HG02623 (cell line): ENCODE measurements around the gene PLCD3.

ENCODE experiments used
- ATAC-seq: cut with Tn5 transposase; IDR thresholded peaks from one replicate; pipeline ENCODE4 v1.9.1; 2021; ENCODE audit warnings: moderate library complexity; ENCODE audit not compliant: unreplicated experiment

The PLCD3 gene

GRCh38 chr17:45149669-45150664 lies 17.7 kb upstream of the PLCD3 start:
- no peak for ATAC-seq

- ATAC-seq, result no peak
These were observed 16.8 kb upstream of the PLCD3 start for GRCh38 chr17:45149037-45149668.

- ATAC-seq, result peak; percentile 74
These were observed 16.1 kb upstream of the PLCD3 start, which contains the start of gene HEXIM1 for GRCh38 chr17:45148183-45149036. Gene HEXIM1 (plus strand): TSS chr17:45148475. CDS start chr17:45149191, 716 bp downstream.

- no peak for ATAC-seq
These were observed 15.4 kb upstream of the PLCD3 start for GRCh38 chr17:45147581-45148182.

- no peak for ATAC-seq
These were observed 14.7 kb upstream of the PLCD3 start for GRCh38 chr17:45146890-45147580.

GRCh38 chr17:45146592-45146889 lies 14.2 kb upstream of the PLCD3 start:
- ATAC-seq, result no peak

GRCh38 chr17:45146166-45146565 lies 13.9 kb upstream of the PLCD3 start:
- no peak for ATAC-seq

- no peak for ATAC-seq
These were observed 12.7 kb upstream of the PLCD3 start for GRCh38 chr17:45145035-45145389.

GRCh38 chr17:45144199-45145034 lies 12.1 kb upstream of the PLCD3 start:
- ATAC-seq, result no peak

- ATAC-seq, result no peak
These were observed 11.5 kb upstream of the PLCD3 start for GRCh38 chr17:45143767-45144198.

- ATAC-seq, result no peak
These were observed 10.9 kb upstream of the PLCD3 start for GRCh38 chr17:45143094-45143670.

GRCh38 chr17:45139533-45139920 lies 7.2 kb upstream of the PLCD3 start:
- ATAC-seq, result no peak

- ATAC-seq, result no peak
These were observed 6.7 kb upstream of the PLCD3 start for GRCh38 chr17:45138911-45139532.

GRCh38 chr17:45137561-45138305 lies 5.4 kb upstream of the PLCD3 start:
- ATAC-seq, result no peak

GRCh38 chr17:45136846-45137560 lies 4.7 kb upstream of the PLCD3 start:
- no peak for ATAC-seq

GRCh38 chr17:45135978-45136791 lies 3.9 kb upstream of the PLCD3 start:
- ATAC-seq, result no peak
